Stomach (tissue), 9 donors: ENCODE results near the gene HPCAL4. TPM values are rescaled to one million over a fixed set of nuclear protein-coding genes. Genes with fewer than 3 reads are reported as not detected.
A peak's percentile ranks its signal among the peaks of the same experiment; 100 is the strongest.

Source experiments
- DNase-seq, 2 donors: peaks; one replicate each; pipeline versions ENCODE4 v3.0.0 to v3.0.0-alpha.2; 2013 to 2019
- H3K27ac ChIP-seq, 5 donors: fragments of 200-600 bp in 4 of 5; sonication (generic) in 4 of 5; one replicate each; pipeline ENCODE4 v1.5.1; 2013 to 2019; ENCODE audit warnings: mild to moderate bottlenecking in 1 of 5, moderate library complexity in 1 of 5
- H3K27me3 ChIP-seq, 3 donors: fragments of 200-600 bp; sonication (generic); one replicate each; pipeline ENCODE4 v1.5.1; 2017 to 2019; ENCODE audit warnings: mixed run types in 1 of 3
- H3K36me3 ChIP-seq, 4 donors: fragments of 200-600 bp; sonication (generic); 1 replicate in 3 of 4; 2 replicates in 1 of 4; pipeline ENCODE4 v1.5.1; 2016 to 2019
- H3K4me1 ChIP-seq, 4 donors: fragments of 200-600 bp; sonication (generic); one replicate each; pipeline ENCODE4 v1.5.1; 2016 to 2019
- H3K4me3 ChIP-seq, 4 donors: fragments of 200-600 bp; sonication (generic) in 3 of 4; one replicate each; pipeline ENCODE4 v1.5.1; 2016 to 2019; ENCODE audit warnings: mild to moderate bottlenecking in 1 of 4
- H3K9me3 ChIP-seq, 4 donors: fragments of 200-600 bp; sonication (generic); one replicate each; pipeline ENCODE4 v1.5.1; 2016 to 2019
- EP300 ChIP-seq: sonication (generic); formaldehyde crosslinking; IDR thresholded peaks from one replicate; pipeline ENCODE4 v1.6.1; 2017; ENCODE audit warnings: antibody characterized with exemption
- POLR2A ChIP-seq, 4 donors: fragments of 450-650 bp; IDR thresholded peaks; one replicate each; pipeline ENCODE4 v1.6.1; 2016; ENCODE audit warnings: antibody characterized with exemption in 4 of 4, control low read depth in 2 of 4, mild to moderate bottlenecking in 1 of 4, moderate library complexity in 1 of 4
- POLR2AphosphoS5 ChIP-seq, 3 donors: sonication (generic); formaldehyde crosslinking; IDR thresholded peaks; one replicate each; pipeline ENCODE4 v1.6.1; 2016; ENCODE audit warnings: antibody characterized with exemption in 3 of 3
- WGBS, 5 donors: extraction: QIAGEN DNeasy Blood & Tissue Kit in 3 of 5; methylation state at CpG; one replicate each; pipeline versions ENCODE4 v1.1.5 to v1.1.7; 2013 to 2018; 5-methylcytosine and 5-hydroxymethylcytosine counted together
- intact Hi-C: fragments of 100-400 bp; cut with DNase I; formaldehyde crosslinking; loops from one replicate; pipeline ENCODE4 v1.15.1; 2023; ENCODE audit warnings: low total_unique reads
- polyA plus RNA-seq, 3 donors: library from polyadenylated mRNA; stranded (reverse); fragments of 200-250 nt; gene quantifications; one replicate each; pipeline ENCODE4 v1.2.3, GENCODE V29; 2013
- total RNA-seq, 5 donors: library from RNA; depleted of rRNA; stranded (reverse); fragments of >200 nt; gene quantifications; one replicate each; pipeline versions ENCODE4 v1.1.0 to v1.2.3, GENCODE V29; 2014 to 2016
- TF ChIP-seq, protein P1 (sequence below), 7 experiments: fragments of 450-650 bp in 4 of 7; fragments of 200-600 bp in 3 of 7; sonication (generic) in 3 of 7; IDR thresholded peaks; one replicate each; pipeline ENCODE4 v1.5.1; 2016 to 2019; ENCODE audit warnings: antibody characterized with exemption in 7 of 7, control low read depth in 2 of 7, mild to moderate bottlenecking in 1 of 7
- donor health status: healthy with polysubstance abuse.
- donor health status: Bipolar disorder and iron deficiency.
- donor health status: healthy.

HPCAL4 gene
- total and polyA plus RNA-seq, 8 donors, result 0.06 to 1.5 (median 0.15) TPM; not detected in 3

DNA sequence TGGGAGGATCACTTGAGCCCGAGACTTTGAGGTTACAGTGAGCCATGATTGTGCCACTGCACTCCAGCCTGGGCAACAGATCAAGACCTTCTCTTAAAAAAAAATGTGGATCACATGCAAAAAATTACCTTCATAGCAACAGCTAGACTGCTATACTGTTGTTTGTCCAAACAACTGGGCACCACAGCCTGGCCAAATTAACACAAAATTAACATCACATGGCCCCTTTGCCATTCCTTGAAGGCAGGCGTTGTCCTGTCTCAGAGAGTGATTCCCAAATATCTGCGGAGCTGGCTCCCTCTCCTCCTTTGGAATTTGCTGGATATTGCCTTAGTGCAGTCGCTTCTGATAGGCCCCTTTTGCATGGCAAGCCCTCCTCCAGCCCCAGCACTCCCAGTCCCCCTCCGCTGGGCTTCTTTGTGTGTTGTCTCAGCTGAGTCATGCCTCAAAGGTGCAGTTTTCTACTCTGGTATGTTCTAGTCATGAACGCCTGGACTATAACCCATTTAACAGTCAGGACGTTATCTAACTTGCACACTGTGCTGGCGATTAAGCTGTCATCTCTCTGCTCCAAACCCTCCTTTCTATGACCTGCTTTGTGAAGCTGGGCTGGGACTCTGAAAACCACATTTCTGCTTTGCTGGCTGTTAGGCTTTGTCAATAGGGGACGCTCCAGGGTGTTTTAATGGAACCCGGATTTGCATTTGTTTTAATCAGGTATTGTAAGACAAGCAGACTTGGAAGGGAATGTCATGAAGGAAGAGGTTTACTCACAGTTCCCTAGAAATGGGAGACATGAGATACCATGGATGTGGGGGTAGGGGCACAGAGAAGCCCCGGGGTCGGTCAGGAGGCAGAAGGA is 20.1 kb upstream of the HPCAL4 start:
- H3K9me3 ChIP-seq, result no peaks in the 10 kb centered on the region
- 55 to 75% (median 69%) methylated on average over 12 of the region's 12 CpGs for WGBS, 5 donors
- intact Hi-C loops, result no loop called here
- H3K4me1 ChIP-seq, result no peaks in the 10 kb centered on the region
- peak in 1 of 2 donors; percentile 48 for DNase-seq
- H3K36me3 ChIP-seq, result no peaks in the 10 kb centered on the region
- H3K27ac ChIP-seq, result no peak overlapping the region
- TF ChIP-seq, protein P1, sequence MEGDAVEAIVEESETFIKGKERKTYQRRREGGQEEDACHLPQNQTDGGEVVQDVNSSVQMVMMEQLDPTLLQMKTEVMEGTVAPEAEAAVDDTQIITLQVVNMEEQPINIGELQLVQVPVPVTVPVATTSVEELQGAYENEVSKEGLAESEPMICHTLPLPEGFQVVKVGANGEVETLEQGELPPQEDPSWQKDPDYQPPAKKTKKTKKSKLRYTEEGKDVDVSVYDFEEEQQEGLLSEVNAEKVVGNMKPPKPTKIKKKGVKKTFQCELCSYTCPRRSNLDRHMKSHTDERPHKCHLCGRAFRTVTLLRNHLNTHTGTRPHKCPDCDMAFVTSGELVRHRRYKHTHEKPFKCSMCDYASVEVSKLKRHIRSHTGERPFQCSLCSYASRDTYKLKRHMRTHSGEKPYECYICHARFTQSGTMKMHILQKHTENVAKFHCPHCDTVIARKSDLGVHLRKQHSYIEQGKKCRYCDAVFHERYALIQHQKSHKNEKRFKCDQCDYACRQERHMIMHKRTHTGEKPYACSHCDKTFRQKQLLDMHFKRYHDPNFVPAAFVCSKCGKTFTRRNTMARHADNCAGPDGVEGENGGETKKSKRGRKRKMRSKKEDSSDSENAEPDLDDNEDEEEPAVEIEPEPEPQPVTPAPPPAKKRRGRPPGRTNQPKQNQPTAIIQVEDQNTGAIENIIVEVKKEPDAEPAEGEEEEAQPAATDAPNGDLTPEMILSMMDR (IDR thresholded peaks at IDR 0.05), result no peak
- no peak for TF ChIP-seq POLR2AphosphoS5 (IDR thresholded peaks at IDR 0.05)
- TF ChIP-seq POLR2A (IDR thresholded peaks at IDR 0.05), result no peak
- TF ChIP-seq EP300, result no peak
- peaks cover 0 to 50% (median 0%) of the 10 kb centered on the region in 3 donors for H3K27me3 ChIP-seq
- H3K4me3 ChIP-seq, result no peak overlapping the region

DNA sequence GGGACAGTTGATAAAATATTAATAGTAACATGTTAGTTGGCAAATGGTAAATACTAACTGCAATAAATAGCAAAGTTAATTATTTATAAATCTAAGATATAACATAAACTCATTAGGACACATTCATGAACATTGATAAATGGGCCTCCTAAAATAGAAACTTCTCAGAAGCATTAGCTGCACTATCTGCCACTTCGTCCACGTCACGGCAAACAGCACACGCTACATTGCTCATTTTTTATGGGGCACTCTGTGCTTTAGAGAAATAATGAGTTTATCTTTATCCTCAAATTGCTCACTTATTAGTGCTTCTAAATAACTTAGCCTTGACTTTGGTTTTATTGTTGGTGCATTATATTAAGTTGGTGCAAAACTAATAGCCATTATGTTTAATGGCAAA is 16.3 kb upstream of the HPCAL4 start:
- TF ChIP-seq POLR2A (IDR thresholded peaks at IDR 0.05), result no peak
- TF ChIP-seq, protein P1 (IDR thresholded peaks at IDR 0.05), result no peak
- TF ChIP-seq EP300, result no peak
- no peak for TF ChIP-seq POLR2AphosphoS5 (IDR thresholded peaks at IDR 0.05)
- no peak for DNase-seq
- H3K4me3 ChIP-seq, result no peak overlapping the region
- H3K9me3 ChIP-seq, result no peaks in the 10 kb centered on the region
- H3K4me1 ChIP-seq, result no peaks in the 10 kb centered on the region
- intact Hi-C loops, result no loop called here
- no peak overlapping the region for H3K27ac ChIP-seq
- 59 to 83% (median 69%) methylated on average over 4 of the region's 4 CpGs for WGBS, 5 donors
- peaks cover 0 to 20% (median 0%) of the 10 kb centered on the region in 3 donors for H3K27me3 ChIP-seq
- no peaks in the 10 kb centered on the region for H3K36me3 ChIP-seq

DNA sequence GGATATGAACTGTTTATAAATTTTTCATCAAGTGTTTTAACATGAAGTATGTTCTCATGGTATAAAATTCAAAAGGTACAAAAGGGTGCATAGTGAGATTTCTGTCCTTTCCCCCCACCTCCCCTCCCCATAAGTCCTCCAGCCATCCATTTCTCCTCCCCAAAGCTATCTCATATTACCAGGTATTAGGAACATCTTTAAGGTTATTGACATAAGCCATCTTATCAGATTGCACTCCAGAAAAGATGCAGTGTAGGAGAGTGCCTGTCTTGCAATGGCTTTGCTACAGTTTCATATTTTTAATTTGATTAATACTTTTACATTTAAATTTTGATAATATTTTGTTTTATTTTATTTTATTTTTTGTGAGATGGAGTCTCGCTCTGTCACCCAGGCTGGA is 13.5 kb upstream of the HPCAL4 start:
- no peak overlapping the region for H3K4me3 ChIP-seq
- no peaks in the 10 kb centered on the region for H3K9me3 ChIP-seq
- WGBS, 5 donors, result 90 to 100% (median 96%) methylated on average over 1 of the region's 1 CpG
- intact Hi-C loops, result no loop called here
- peaks cover 8 to 24% (median 20%) of the 10 kb centered on the region in 4 donors for H3K4me1 ChIP-seq
- DNase-seq, result no peak
- no peaks in the 10 kb centered on the region for H3K36me3 ChIP-seq
- H3K27me3 ChIP-seq, result peaks cover 0 to 3% (median 0%) of the 10 kb centered on the region in 3 donors
- TF ChIP-seq EP300 (no peak), POLR2A (IDR thresholded peaks at IDR 0.05) (no peak), POLR2AphosphoS5 (IDR thresholded peaks at IDR 0.05) (no peak)
- TF ChIP-seq, protein P1 (IDR thresholded peaks at IDR 0.05), result no peak
- no peak overlapping the region for H3K27ac ChIP-seq

DNA sequence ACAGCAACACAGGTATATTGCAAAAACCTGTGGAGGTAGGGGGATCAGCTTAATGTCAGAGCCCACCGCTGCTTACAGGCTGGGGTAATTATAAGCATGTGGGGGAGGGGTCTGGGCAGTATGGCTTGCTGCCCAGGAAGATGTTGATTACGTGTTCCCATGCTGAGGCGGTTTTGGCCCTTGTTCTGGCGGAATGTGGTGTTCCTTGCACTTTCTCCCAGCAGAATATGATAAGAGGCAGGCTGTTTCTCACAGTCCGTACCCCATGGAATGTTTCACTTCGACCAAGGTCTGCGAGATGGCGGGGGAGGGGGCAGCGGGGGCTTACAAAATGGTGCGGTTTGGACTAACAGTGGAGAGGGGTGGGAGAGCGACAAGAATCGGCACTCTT is 9.8 kb upstream of the HPCAL4 start:
- H3K4me1 ChIP-seq, result peaks cover 8 to 24% (median 20%) of the 10 kb centered on the region in 4 donors
- peak overlapping the region; percentile 53 to 70 (median 67) for H3K27ac ChIP-seq
- no peaks in the 10 kb centered on the region for H3K36me3 ChIP-seq
- H3K27me3 ChIP-seq, result peaks cover 0 to 8% (median 0%) of the 10 kb centered on the region in 3 donors
- DNase-seq, result peak; percentile 74 to 75
- no peaks in the 10 kb centered on the region for H3K9me3 ChIP-seq
- no peak for TF ChIP-seq POLR2A (IDR thresholded peaks at IDR 0.05)
- TF ChIP-seq, protein P1 (IDR thresholded peaks at IDR 0.05), result no peak
- no peak for TF ChIP-seq POLR2AphosphoS5 (IDR thresholded peaks at IDR 0.05)
- no peak for TF ChIP-seq EP300
- peak overlapping the region in 3 of 4 donors; percentile 20 to 33 (median 24) for H3K4me3 ChIP-seq
- WGBS, 5 donors, result 9 to 17% (median 16%) methylated on average over 12 of the region's 12 CpGs
- intact Hi-C loops, result no loop called here
